GM18502 (cell line): ENCODE data around the gene TGFBR2.

ENCODE experiments used
- ATAC-seq: cut with Tn5 transposase; IDR thresholded peaks from one replicate; pipeline ENCODE4 v1.9.1; 2021; ENCODE audit warnings: mild to moderate bottlenecking; ENCODE audit not compliant: unreplicated experiment, poor library complexity

TGFBR2 gene

GRCh38 chr3:30633718-30634117, 27.3 kb downstream of the TGFBR2 start:
- ATAC-seq = no peak

- no peak for ATAC-seq
These were observed 28.6 kb downstream of the TGFBR2 start for GRCh38 chr3:30634761-30635735.

- no peak for ATAC-seq
These were observed 31.2 kb downstream of the TGFBR2 start for GRCh38 chr3:30637310-30638219.

- ATAC-seq = no peak
These were observed 32.4 kb downstream of the TGFBR2 start for GRCh38 chr3:30638685-30639412.

- ATAC-seq = peak; percentile 85
These were observed 33.5 kb downstream of the TGFBR2 start for GRCh38 chr3:30639937-30640336.

- ATAC-seq = no peak
These were observed 34.5 kb downstream of the TGFBR2 start for GRCh38 chr3:30640851-30641250.

- ATAC-seq = no peak
These were observed 35.2 kb downstream of the TGFBR2 start for GRCh38 chr3:30641416-30642251.

GRCh38 chr3:30642849-30643361, 36.5 kb downstream of the TGFBR2 start:
- ATAC-seq = peak; percentile 21

GRCh38 chr3:30643763-30644462, 37.5 kb downstream of the TGFBR2 start:
- no peak for ATAC-seq

GRCh38 chr3:30644615-30645014, 38.2 kb downstream of the TGFBR2 start:
- peak; percentile 60 for ATAC-seq

- ATAC-seq = no peak
These were observed 38.7 kb downstream of the TGFBR2 start for GRCh38 chr3:30645077-30645476.

GRCh38 chr3:30646181-30646876, 39.9 kb downstream of the TGFBR2 start:
- no peak for ATAC-seq

GRCh38 chr3:30646961-30647752, 40.8 kb downstream of the TGFBR2 start:
- ATAC-seq = no peak

- ATAC-seq = no peak
These were observed 42.4 kb downstream of the TGFBR2 start for GRCh38 chr3:30648670-30649357.

GRCh38 chr3:30649572-30650318, 43.3 kb downstream of the TGFBR2 start:
- peak; percentile 78 for ATAC-seq
